A549 (cell line): Measurements from ENCODE around the gene SLC25A26.

Experiments used
- CTCF ChIP-seq: fragments of >200 bp; sonication (Bioruptor Twin); formaldehyde crosslinking; IDR thresholded peaks from 3 replicates; pipeline ENCODE4 v1.5.1; 2016
- MAX ChIP-seq: IDR thresholded peaks from 2 replicates; pipeline ENCODE4 v1.6.1; 2012
- POLR2A ChIP-seq: IDR thresholded peaks from 2 replicates; pipeline ENCODE4 v1.6.1; 2012; ENCODE audit warnings: mild to moderate bottlenecking, low read length
- RAD21 ChIP-seq, 2 experiments: fragments of >200 bp in 1 of 2; sonication (Bioruptor Twin) in 1 of 2; formaldehyde crosslinking in 1 of 2; IDR thresholded peaks in 1 of 2; conservative IDR thresholded peaks in 1 of 2; 2 replicates in 1 of 2; 3 replicates in 1 of 2; pipeline ENCODE4 v1.6.1; 2012 to 2018; ENCODE audit warnings: inconsistent platforms in 1 of 2
- SREBF2 ChIP-seq: fragments of 450-650 bp; IDR thresholded peaks from 2 replicates; pipeline ENCODE4 v1.6.1; 2014; ENCODE audit warnings: mild to moderate bottlenecking, moderate library complexity
- ZFP36 ChIP-seq: fragments of 450-650 bp; IDR thresholded peaks from 2 replicates; pipeline ENCODE4 v1.6.1; 2014; ENCODE audit warnings: borderline replicate concordance; ENCODE audit not compliant: partially characterized antibody
- ZNF302 ChIP-seq: fragments of 250-450 bp; sonication (Bioruptor Pico); IDR thresholded peaks from 2 replicates; pipeline ENCODE4 v1.9.0; 2021; ENCODE audit warnings: inconsistent platforms, mild to moderate bottlenecking, moderate library complexity

- TF ChIP-seq CTCF: no peak
- TF ChIP-seq ZFP36: no peak
- TF ChIP-seq RAD21 (conservative IDR thresholded peaks at IDR 0.05 in 1 of 2, IDR thresholded peaks at IDR 0.05 in 1 of 2): no peak
- no peak for TF ChIP-seq ZNF302 (CRISPR knock-in tag)
- TF ChIP-seq MAX: no peak
- no peak for TF ChIP-seq SREBF2
- no peak for TF ChIP-seq POLR2A
Measured at GRCh38 chr3:66200147-66200546, 20.7 kb upstream of the SLC25A26 start.
